K562 (cell line): ENCODE data around the gene INPP1. TPM values are rescaled to one million over a fixed set of nuclear protein-coding genes. Genes with fewer than 3 reads are reported as not detected.

Experiments used
- ATAC-seq: fragments of 200-7000 bp; cut with Tn5 transposase; 3 replicates; pipeline ENCODE4 v1.9.1; 2020; ENCODE audit warnings: moderate library complexity
- BruUV-seq: library from RNA; stranded (reverse); fragments of 400-500 nt; replicated peaks from 2 replicates; lab custom pipeline; 2021; lab: Mats Ljungman, UMichigan
- CTCF ChIA-PET: fragments of 300-600 bp; formaldehyde crosslinking; extraction: SDS; loops from one replicate; lab custom pipeline; 2021; ENCODE audit warnings: low intra/inter-chr PET ratio; lab: Yijun Ruan, JAX
- POLR2A ChIA-PET: fragments of 300-600, 350-650 bp; sonication (Branson Sonifier 250); formaldehyde crosslinking; extraction: SDS; loops from one replicate; lab custom pipeline; 2021; ENCODE audit warnings: antibody characterized with exemption, inconsistent platforms; lab: Yijun Ruan, JAX
- DNase-seq, 4 experiments: peaks; one replicate each; pipeline versions ENCODE4 v3.0.0 to v3.0.0-alpha.2; 2011 to 2018; ENCODE audit warnings: low spot score in 3 of 4, mixed read lengths in 3 of 4; ENCODE audit errors: extremely low read depth in 1 of 4
- FAIRE-seq: peaks from 2 replicates; lab custom pipeline; 2011; peaks lifted over from hg19 to GRCh38; lab: Jason Lieb, UNC
- H2AFZ ChIP-seq: 2 replicates; pipeline ENCODE4 v1.6.0; 2011; ENCODE audit warnings: low read depth, low read length, control low read depth, inconsistent platforms
- H3K27ac ChIP-seq: fragments of 200-600 bp; 3 replicates; pipeline ENCODE4 v1.8.0; 2011; ENCODE audit warnings: low read depth, mild to moderate bottlenecking, control low read depth, inconsistent platforms, low read length, moderate library complexity, mixed read lengths; ENCODE audit errors: extremely low read depth
- H3K27me3 ChIP-seq, 2 experiments: fragments of 300-600 bp in 1 of 2; 2 replicates in 1 of 2; 3 replicates in 1 of 2; pipeline versions ENCODE4 v1.6.0 to v1.8.0; 2011; ENCODE audit warnings: inconsistent platforms in 2 of 2, low read length in 2 of 2, mild to moderate bottlenecking in 1 of 2, mixed read lengths in 1 of 2, moderate library complexity in 1 of 2; ENCODE audit not compliant: control insufficient read depth in 2 of 2, insufficient read depth in 2 of 2
- H3K36me3 ChIP-seq: fragments of 300-600 bp; 3 replicates; pipeline ENCODE4 v1.8.0; 2011; ENCODE audit warnings: mild to moderate bottlenecking, low read length, inconsistent platforms; ENCODE audit not compliant: control insufficient read depth, insufficient read depth
- H3K4me1 ChIP-seq, 2 experiments: fragments of 200-600 bp in 1 of 2; replicated peaks in 1 of 2; 2 replicates in 1 of 2; 3 replicates in 1 of 2; pipeline versions ENCODE4 v1.5.1 to v1.8.0; 2011; ENCODE audit warnings: inconsistent platforms in 2 of 2, low read length in 2 of 2, mild to moderate bottlenecking in 1 of 2, mixed read lengths in 1 of 2, moderate library complexity in 1 of 2; ENCODE audit not compliant: control insufficient read depth in 2 of 2, insufficient read depth in 2 of 2
- H3K4me2 ChIP-seq: 2 replicates; pipeline ENCODE4 v1.6.1; 2011; ENCODE audit warnings: low read length, control low read depth, inconsistent platforms, mixed read lengths; ENCODE audit not compliant: insufficient read depth
- H3K4me3 ChIP-seq: fragments of 200-600 bp; sonication (generic), shearing (Covaris generic); 2 replicates; pipeline ENCODE4 v1.5.1; 2016; ENCODE audit warnings: control low read depth, inconsistent platforms
- H3K79me2 ChIP-seq: fragments of 200-600 bp; 3 replicates; pipeline ENCODE4 v1.8.0; 2011; ENCODE audit warnings: low read length, inconsistent platforms; ENCODE audit not compliant: control insufficient read depth, insufficient read depth
- H3K9ac ChIP-seq, 2 experiments: 2 replicates each; pipeline versions ENCODE4 v1.6.0 to v1.6.1; 2011; ENCODE audit warnings: low read depth in 2 of 2, low read length in 2 of 2, control low read depth in 1 of 2, inconsistent platforms in 1 of 2, mild to moderate bottlenecking in 1 of 2, mixed read lengths in 1 of 2; ENCODE audit not compliant: insufficient read depth in 1 of 2
- H3K9me1 ChIP-seq: one replicate; pipeline ENCODE4 v1.6.0; 2011; ENCODE audit warnings: inconsistent platforms, mild to moderate bottlenecking, low read length, moderate library complexity; ENCODE audit not compliant: control insufficient read depth, insufficient read depth
- H3K9me3 ChIP-seq: replicated peaks from 2 replicates; pipeline ENCODE4 v1.5.1; 2011; ENCODE audit warnings: low read depth, low read length, inconsistent platforms; ENCODE audit not compliant: control insufficient read depth, insufficient read depth
- H4K20me1 ChIP-seq: replicated peaks from 2 replicates; pipeline ENCODE4 v1.6.1; 2011; ENCODE audit warnings: low read length, inconsistent platforms, mixed read lengths; ENCODE audit not compliant: control insufficient read depth, insufficient read depth
- ATF1 ChIP-seq, 2 experiments: fragments of 450-650 bp in 1 of 2; IDR thresholded peaks; 2 replicates each; pipeline ENCODE4 v1.6.1; 2016; ENCODE audit warnings: missing compliant biosample characterization in 1 of 2, missing genetic modification characterization in 1 of 2
- FOS ChIP-seq: IDR thresholded peaks from 3 replicates; pipeline ENCODE4 v1.6.1; 2011; ENCODE audit not compliant: insufficient read length; ENCODE audit errors: extremely low read depth
- KAT7 ChIP-seq: sonication (generic); formaldehyde crosslinking; IDR thresholded peaks from 2 replicates; pipeline ENCODE4 v1.8.0; 2022; ENCODE audit warnings: missing genetic modification reagents, mild to moderate bottlenecking, borderline replicate concordance
- MTF1 ChIP-seq: fragments of 250-450 bp; sonication (Bioruptor Pico); IDR thresholded peaks from 2 replicates; pipeline ENCODE4 v1.9.0; 2021; ENCODE audit warnings: moderate library complexity, mild to moderate bottlenecking, inconsistent platforms, borderline replicate concordance
- RBM25 ChIP-seq: fragments of 200-400 bp; formaldehyde crosslinking; IDR thresholded peaks from 2 replicates; pipeline ENCODE4 v1.6.1; 2018; ENCODE audit warnings: low read length, low read depth, moderate library complexity; ENCODE audit not compliant: severe bottlenecking
- TCF15 ChIP-seq: fragments of 250-450 bp; sonication (Bioruptor Pico); IDR thresholded peaks from 2 replicates; pipeline ENCODE4 v1.8.0; 2022; ENCODE audit warnings: moderate library complexity, mild to moderate bottlenecking, inconsistent platforms
- ZBED1 ChIP-seq: IDR thresholded peaks from 2 replicates; pipeline ENCODE4 v1.6.1; 2014
- ZFP36 ChIP-seq: fragments of 150-350 bp; IDR thresholded peaks from 2 replicates; pipeline ENCODE4 v1.6.1; 2018; ENCODE audit warnings: low read length, low read depth; ENCODE audit not compliant: partially characterized antibody
- WGBS: fragments of 100-300 bp; shearing (Covaris generic); methylation state at CpG from one replicate; pipeline ENCODE4 v1.1.6; 2016; ENCODE audit warnings: low coverage, mixed read lengths; ENCODE audit not compliant: insufficient coverage; ENCODE audit errors: missing lambda C conversion rate; 5-methylcytosine and 5-hydroxymethylcytosine counted together
- in situ Hi-C: fragments of 300-500 bp; cut with MboI; formaldehyde crosslinking; loops from 4 replicates; pipeline ENCODE4 v1.15.0; 2018; ENCODE audit warnings: inconsistent platforms, mixed read lengths
- intact Hi-C: fragments of 100-400 bp; cut with micrococcal nuclease; formaldehyde crosslinking; loops from 2 replicates; pipeline ENCODE4 v1.14.2; 2022
- polyA plus RNA-seq, 8 experiments: library from polyadenylated mRNA; depleted of rRNA in 4 of 8; stranded (reverse) in 5 of 8; unstranded in 3 of 8; fragments of >200 nt; fragmentation: Nextera tagmentation in 2 of 8; fragmentation: Illumina TruSeq in 1 of 8; extraction: Ambion mirVana in 2 of 8; extraction: Trizol in 1 of 8; gene quantifications; 2 replicates each; pipeline versions ENCODE4 v1.2.1 to v1.2.3, GENCODE V29; 2011 to 2014; ENCODE audit warnings: inconsistent platforms in 1 of 8, missing spikeins in 1 of 8
- total RNA-seq, 7 experiments: library from RNA; depleted of rRNA in 6 of 7; stranded (reverse); fragments of >200 nt in 6 of 7; fragmentation: Illumina TruSeq in 2 of 7; extraction: Trizol in 2 of 7; gene quantifications; 2 replicates each; pipeline versions ENCODE4 v1.2.1 to v1.2.3, GENCODE V29; 2011 to 2021; ENCODE audit warnings: low replicate concordance in 1 of 7

The INPP1 gene
- total and polyA plus RNA-seq, 9 of the 15 experiments (the other 6 are each of a cell fraction or from before 2014, with no cell fraction given), result 3.7 to 11.8 (median 6.5) TPM

DNA sequence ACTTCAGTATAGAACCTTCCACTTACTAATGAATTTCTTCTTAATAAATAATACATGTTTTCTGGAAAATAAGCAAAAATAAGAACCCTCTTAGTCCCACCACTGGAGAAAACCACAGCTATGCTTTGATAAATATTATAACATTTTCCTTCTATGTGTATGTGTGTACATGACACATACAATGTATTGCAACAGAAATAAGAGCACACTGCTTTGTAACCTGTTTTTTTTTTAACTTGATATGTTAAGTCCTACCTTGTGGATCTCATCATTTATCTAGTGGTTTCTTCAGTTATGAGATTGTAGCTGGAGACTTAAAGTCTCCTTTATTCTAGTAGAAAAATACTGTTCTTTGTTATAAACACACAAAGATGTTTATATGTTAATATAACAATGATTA, 17.2 kb downstream of the INPP1 start (continued):
- TF ChIP-seq TCF15 (CRISPR knock-in tag) (no peak), KAT7 (CRISPR knock-in tag) (no peak), ATF1 (CRISPR knock-in tag; IDR thresholded peaks at IDR 0.05) (no peak), ATF1 (tag; IDR thresholded peaks at IDR 0.05) (no peak)

GRCh38 chr2:190360965-190361364, 17.6 kb downstream of the INPP1 start:
- Histone ChIP-seq H2AFZ (no peak overlapping the region), H3K27ac (no peak overlapping the region), H3K79me2 (no peaks in the 10 kb centered on the region), H3K9ac (no peak overlapping the region), H3K4me1 (peaks cover 3 to 12% of the 10 kb centered on the region in 2 experiments), H3K27me3 (no peaks in the 10 kb centered on the region), H3K9me1 (no peaks in the 10 kb centered on the region), H4K20me1 (no peaks in the 10 kb centered on the region)
- FAIRE-seq, result no peak
- no peak for ATAC-seq
- WGBS, result 54% methylated on average over 3 of the region's 3 CpGs
- no peak for DNase-seq
- TF ChIP-seq ZBED1 (no peak), ZFP36 (peak; percentile 67), RBM25 (peak; percentile 64), MTF1 (CRISPR knock-in tag) (no peak), FOS (no peak)
- TF ChIP-seq, all 486 proteins: peak for 2
- H3K4me3 ChIP-seq, result no peak overlapping the region
- POLR2A ChIA-PET, result no interaction called here
- intact Hi-C loops (no loop called here), in situ Hi-C loops (no loop called here)
- CTCF ChIA-PET, result no interaction called here
- H3K9me3 ChIP-seq, result no peaks in the 10 kb centered on the region
- no TSS peak for BruUV-seq
- no peaks in the 10 kb centered on the region for H3K36me3 ChIP-seq
- H3K4me2 ChIP-seq, result no peak overlapping the region
